Natural killer cell treated with Interleukin-12 subunit alpha and Interleukin-12 subunit beta and Interleukin-15 and Interleukin-18, amount 100 ng/mL, for 72 hours (primary cell): ENCODE data around the gene ADAM23. TPM values are rescaled to one million over a fixed set of nuclear protein-coding genes. Genes with fewer than 3 reads are reported as not detected.
"Not testable (repeated sequence)": the region's sequence is repeated elsewhere in the genome, so short reads cannot be mapped to it uniquely, and the experiment has no call there.

Experiments used
- ATAC-seq, 2 donors: fragments of 150-1000 bp; cut with Tn5 transposase in 1 of 2; sonication (Bioruptor Pico), chemical (Tn5 transposase) in 1 of 2; 2 replicates each; pipeline ENCODE4 v1.10.0; 2021
- DNase-seq: peaks from one replicate; pipeline ENCODE4 v3.0.0; 2022; ENCODE audit warnings: low spot score
- H3K27ac Mint-ChIP-seq, 2 donors: 1 replicate in 1 of 2; 2 replicates in 1 of 2; pipeline ENCODE4 v1.8.0; 2022; ENCODE audit warnings: mixed read lengths in 2 of 2, mild to moderate bottlenecking in 1 of 2, moderate library complexity in 1 of 2
- H3K27me3 Mint-ChIP-seq, 2 donors: 1 replicate in 1 of 2; 2 replicates in 1 of 2; pipeline ENCODE4 v1.8.0; 2022; ENCODE audit warnings: mixed read lengths in 2 of 2
- H3K36me3 Mint-ChIP-seq: one replicate; pipeline ENCODE4 v1.8.0; 2022; ENCODE audit warnings: mixed read lengths
- H3K4me1 Mint-ChIP-seq, 2 donors: 1 replicate in 1 of 2; 2 replicates in 1 of 2; pipeline ENCODE4 v1.8.0; 2022; ENCODE audit warnings: low read depth in 2 of 2, mixed read lengths in 2 of 2, mild to moderate bottlenecking in 1 of 2
- H3K4me3 Mint-ChIP-seq: one replicate; pipeline ENCODE4 v1.8.0; 2022; ENCODE audit warnings: mixed read lengths
- H3K9me3 Mint-ChIP-seq: 2 replicates; pipeline ENCODE4 v1.8.0; 2022; ENCODE audit warnings: mixed read lengths
- total RNA-seq, 2 donors: library from RNA; stranded (reverse); gene quantifications; one replicate each; pipeline ENCODE4 v1.2.3, GENCODE V29; 2022

Gene ADAM23, protein sequence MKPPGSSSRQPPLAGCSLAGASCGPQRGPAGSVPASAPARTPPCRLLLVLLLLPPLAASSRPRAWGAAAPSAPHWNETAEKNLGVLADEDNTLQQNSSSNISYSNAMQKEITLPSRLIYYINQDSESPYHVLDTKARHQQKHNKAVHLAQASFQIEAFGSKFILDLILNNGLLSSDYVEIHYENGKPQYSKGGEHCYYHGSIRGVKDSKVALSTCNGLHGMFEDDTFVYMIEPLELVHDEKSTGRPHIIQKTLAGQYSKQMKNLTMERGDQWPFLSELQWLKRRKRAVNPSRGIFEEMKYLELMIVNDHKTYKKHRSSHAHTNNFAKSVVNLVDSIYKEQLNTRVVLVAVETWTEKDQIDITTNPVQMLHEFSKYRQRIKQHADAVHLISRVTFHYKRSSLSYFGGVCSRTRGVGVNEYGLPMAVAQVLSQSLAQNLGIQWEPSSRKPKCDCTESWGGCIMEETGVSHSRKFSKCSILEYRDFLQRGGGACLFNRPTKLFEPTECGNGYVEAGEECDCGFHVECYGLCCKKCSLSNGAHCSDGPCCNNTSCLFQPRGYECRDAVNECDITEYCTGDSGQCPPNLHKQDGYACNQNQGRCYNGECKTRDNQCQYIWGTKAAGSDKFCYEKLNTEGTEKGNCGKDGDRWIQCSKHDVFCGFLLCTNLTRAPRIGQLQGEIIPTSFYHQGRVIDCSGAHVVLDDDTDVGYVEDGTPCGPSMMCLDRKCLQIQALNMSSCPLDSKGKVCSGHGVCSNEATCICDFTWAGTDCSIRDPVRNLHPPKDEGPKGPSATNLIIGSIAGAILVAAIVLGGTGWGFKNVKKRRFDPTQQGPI
- total RNA-seq: not detected

DNA sequence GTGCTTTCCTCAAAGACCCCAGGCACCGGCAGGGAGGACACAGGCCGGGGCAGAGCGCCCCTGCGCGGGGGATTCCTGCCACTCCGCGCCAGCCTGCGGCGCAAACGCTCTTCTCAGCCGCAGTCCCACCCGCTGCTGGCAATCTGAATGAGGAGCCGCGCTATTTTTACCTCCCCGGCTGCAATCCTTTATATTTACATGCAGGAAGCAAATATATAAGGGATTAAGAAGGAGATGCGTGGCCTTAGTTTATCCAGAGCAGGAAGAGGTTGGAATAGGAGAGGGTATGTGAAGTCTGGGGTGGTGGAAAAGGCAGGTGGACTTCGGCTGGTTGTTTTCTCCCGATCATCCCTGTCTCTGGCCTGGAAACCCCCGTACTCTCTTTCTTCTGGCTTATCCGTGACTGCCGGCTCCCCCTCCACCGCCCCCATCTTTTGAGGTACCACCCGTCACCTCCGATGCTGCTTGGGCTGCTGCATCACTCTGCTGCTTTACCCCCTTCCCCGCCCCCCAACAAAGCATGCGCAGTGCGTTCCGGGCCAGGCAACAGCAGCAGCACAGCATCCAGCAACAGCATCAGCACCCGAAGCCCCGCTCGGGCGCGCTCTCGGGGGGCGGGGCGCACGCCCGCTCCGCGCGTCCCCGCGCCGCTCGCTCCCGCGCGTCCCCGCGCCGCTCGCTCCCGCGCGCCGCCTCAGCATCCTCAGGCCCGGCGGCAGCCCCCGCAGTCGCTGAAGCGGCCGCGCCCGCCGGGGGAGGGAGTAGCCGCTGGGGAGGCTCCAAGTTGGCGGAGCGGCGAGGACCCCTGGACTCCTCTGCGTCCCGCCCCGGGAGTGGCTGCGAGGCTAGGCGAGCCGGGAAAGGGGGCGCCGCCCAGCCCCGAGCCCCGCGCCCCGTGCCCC, at the start of gene ADAM23:
Gene ADAM23 (plus strand): TSS at position 700 of the 902 bp plus-strand sequence. CDS start 335 bp downstream, outside the sequence.
- Mint-ChIP-seq H3K4me1 (peaks cover 0 to 3% of the 10 kb centered on the region in 2 donors), H3K4me3 (peak within 1 kb of the TSS; percentile 58), H3K27ac (no peak within 1 kb of the TSS), H3K9me3 (no peaks in the 10 kb centered on the region), H3K27me3 (peaks cover 44 to 60% of the 10 kb centered on the region in 2 donors), H3K36me3 (no peaks in the 10 kb centered on the region)
- ATAC-seq (peak; percentile 50 to 53), DNase-seq (no peak)

DNA sequence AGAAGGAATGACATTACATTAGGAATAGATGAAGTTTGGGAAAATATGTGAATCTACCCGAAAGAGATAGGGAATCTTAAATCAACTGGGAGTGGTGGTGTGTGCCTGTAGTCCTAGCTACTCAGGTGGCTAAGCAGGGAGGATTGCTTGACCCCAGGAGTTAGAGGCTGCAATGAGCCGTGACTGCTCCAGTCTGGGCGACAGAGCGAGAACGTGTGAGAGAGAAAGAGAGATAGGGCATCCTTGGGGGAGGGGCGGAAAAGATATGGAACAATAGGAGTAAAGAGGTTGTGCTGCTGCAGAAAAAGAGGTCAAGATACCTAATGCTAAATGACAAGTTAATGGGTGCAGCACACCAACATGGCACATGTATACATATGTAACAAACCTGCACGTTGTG, 47.1 kb upstream of the ADAM23 start:
- no peak for ATAC-seq
- no peaks in the 10 kb centered on the region for H3K36me3 Mint-ChIP-seq
- no peak overlapping the region for H3K27ac Mint-ChIP-seq
- H3K4me1 Mint-ChIP-seq: no peaks in the 10 kb centered on the region
- H3K27me3 Mint-ChIP-seq: no peaks in the 10 kb centered on the region
- H3K9me3 Mint-ChIP-seq: peaks cover 4% of the 10 kb centered on the region
- no peak for DNase-seq
- H3K4me3 Mint-ChIP-seq: no peak overlapping the region

DNA sequence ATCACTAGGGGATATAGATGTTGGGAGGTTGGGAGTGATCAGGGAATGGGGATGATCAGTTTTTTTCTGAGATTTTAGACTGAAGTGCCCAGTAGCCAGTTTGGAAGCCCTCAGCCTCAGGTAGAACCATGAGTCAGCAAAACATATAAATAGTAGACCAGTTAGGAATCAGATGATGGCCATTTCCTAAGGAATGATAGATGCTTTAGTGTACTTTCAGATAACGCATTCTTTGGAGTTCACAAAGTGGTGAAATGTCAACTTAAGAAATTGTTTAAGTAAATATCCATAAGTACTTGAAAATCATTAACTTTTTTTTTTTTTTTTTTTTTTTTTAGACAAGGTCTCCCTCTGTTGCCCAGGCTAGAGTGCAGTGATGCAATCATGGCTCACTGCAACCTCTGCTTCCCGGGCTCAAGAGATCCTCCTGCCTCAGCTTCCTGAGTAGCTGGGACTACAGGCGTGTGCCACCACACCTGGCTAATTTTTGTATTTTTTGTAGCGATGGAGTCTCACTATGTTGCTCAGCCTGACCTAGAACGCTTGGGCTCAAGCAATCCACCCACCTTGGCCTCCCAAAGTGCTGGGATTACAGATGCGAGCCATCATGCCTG, 40.3 kb upstream of the ADAM23 start:
- not testable (repeated sequence) for H3K36me3 Mint-ChIP-seq, H3K27ac Mint-ChIP-seq, H3K4me1 Mint-ChIP-seq, H3K4me3 Mint-ChIP-seq, ATAC-seq, DNase-seq, H3K27me3 Mint-ChIP-seq, H3K9me3 Mint-ChIP-seq

DNA sequence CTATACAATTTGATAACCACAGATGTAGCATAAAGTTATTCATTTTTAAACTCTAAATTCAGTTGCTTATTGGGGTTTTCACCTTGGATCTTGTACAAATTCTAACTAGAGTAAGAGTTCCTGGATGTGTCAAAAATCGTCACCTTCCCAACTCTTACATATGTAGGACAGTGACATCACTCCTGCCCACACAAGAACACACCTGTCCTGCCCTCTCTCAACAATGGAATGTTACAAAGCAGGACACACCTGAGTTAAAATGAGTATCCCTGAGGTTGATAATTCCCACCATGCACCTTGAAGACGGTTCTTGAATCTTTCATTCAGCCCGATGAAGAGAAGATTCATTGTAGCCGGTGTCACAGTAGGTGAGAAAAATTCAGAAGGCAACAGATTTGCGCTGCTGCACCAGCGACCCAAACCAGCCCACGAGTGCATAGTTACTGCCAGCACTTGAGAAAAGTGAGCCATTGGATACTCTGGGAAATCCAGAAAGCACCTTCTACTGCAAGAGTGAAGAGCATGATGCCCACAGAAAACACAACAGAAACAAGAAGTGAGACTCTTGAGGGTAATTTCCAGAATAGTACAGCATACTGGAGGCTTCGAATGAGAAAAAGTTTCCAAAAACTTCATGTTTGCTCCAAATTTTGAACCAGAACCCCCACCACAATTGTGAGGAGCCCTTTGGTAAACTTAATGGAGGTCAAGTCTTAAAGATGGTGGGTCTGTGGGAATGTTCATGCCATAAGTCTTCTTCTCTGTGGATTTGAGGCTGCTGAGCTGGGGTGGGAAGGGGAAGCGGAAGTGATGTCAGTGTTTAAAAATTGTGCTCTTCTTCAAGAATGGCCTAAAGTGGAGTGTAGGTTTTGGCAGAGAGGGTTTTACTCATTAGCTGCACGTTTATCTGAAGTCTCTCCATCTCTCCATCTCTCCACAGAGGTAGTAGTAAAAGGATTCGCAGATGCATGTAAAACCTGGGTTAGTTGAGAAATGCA, 34.7 kb upstream of the ADAM23 start:
- H3K9me3 Mint-ChIP-seq: peaks cover 3% of the 10 kb centered on the region
- DNase-seq: no peak
- H3K27ac Mint-ChIP-seq: no peak overlapping the region
- no peaks in the 10 kb centered on the region for H3K4me1 Mint-ChIP-seq
- no peaks in the 10 kb centered on the region for H3K27me3 Mint-ChIP-seq
- H3K36me3 Mint-ChIP-seq: no peaks in the 10 kb centered on the region
- no peak for ATAC-seq
- H3K4me3 Mint-ChIP-seq: no peak overlapping the region

DNA sequence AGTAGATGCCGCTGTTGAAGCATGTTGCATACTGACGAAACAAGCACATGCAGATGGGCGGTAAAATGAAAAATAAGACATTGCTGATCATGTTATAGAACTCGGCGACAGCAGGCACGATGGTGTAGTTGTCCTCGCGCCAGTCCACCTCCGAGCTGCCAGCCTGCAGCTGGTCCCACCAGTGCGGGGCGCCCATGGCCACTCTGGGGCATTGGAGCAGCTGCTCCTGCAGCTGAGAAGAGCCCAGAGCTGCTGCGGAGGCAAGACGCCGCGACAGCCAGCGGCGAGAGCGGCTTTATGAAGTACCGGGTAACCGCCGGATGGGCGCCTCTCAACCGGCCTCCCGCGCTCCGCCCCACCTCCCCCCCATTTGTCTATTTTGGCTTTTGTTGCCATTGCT, 32.6 kb upstream of the ADAM23 start:
- Mint-ChIP-seq H3K4me3 (no peak overlapping the region), H3K36me3 (no peaks in the 10 kb centered on the region)
- ATAC-seq: peak in 1 of 2 donors; percentile 38

DNA sequence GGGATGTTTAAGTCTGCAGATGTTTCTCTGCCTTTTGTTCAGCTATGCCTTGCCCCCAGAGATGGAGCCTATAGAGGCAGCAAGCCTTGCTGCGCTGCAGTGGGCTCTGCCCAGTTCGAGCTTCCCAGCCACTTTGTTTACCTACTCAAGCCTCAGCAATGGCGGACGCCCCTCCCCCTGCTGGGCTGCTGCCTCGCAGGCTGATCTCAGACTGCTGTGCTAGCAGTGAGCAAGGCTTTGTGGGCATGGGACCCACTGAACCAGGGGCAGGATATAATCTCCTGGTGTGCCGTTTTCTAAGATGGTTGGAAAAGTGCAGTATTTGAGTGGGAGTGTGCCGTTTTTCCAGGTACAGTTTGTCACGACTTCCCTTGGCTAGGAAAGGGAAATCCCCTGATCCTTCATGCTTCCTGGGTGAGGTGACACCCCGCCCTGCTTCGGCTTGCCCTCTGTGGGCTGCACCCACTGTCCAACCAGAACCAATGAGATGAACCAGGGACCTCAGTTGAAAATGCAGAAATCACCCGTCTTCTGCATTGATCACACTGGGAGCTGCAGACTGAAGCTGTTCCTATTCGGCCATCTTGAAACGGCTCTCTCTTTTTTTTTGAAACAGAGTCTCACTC, 27.6 kb upstream of the ADAM23 start:
- no peak for DNase-seq
- no peak overlapping the region for H3K27ac Mint-ChIP-seq
- peaks cover 5% of the 10 kb centered on the region for H3K9me3 Mint-ChIP-seq

More for the DNA sequence above, 32.6 kb upstream of the ADAM23 start:
- H3K9me3 Mint-ChIP-seq: peaks cover 5% of the 10 kb centered on the region
- DNase-seq: no peak
- no peaks in the 10 kb centered on the region for H3K4me1 Mint-ChIP-seq
- no peaks in the 10 kb centered on the region for H3K27me3 Mint-ChIP-seq
- no peak overlapping the region for H3K27ac Mint-ChIP-seq

DNA sequence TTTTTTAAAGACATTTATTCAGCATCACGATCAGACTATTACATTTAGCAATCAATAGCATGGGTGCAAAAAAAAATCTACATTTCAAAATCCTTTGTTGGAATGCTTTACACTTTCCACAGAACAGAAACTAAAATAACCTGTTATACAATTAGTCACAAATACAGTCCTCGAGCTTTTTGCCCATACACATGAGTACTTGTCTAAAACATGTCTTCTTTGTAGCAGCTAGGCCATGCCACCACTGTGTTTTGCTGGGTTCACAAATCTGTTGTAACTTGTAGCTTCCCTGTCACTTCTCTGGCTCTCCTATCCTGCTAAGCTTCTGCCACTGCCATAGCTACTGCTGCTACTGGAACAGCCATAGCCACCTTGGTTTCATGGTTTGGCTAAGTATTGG, 24.4 kb upstream of the ADAM23 start:
- ATAC-seq (no peak), DNase-seq (no peak)
- Mint-ChIP-seq H3K4me1 (no peaks in the 10 kb centered on the region), H3K36me3 (peaks cover 4% of the 10 kb centered on the region), H3K9me3 (peaks cover 7% of the 10 kb centered on the region), H3K4me3 (no peak overlapping the region), H3K27me3 (no peaks in the 10 kb centered on the region), H3K27ac (no peak overlapping the region)

More for the DNA sequence above, 27.6 kb upstream of the ADAM23 start:
- ATAC-seq: no peak
- Mint-ChIP-seq H3K27me3 (no peaks in the 10 kb centered on the region), H3K4me1 (no peaks in the 10 kb centered on the region), H3K4me3 (no peak overlapping the region), H3K36me3 (peaks cover 4% of the 10 kb centered on the region)

DNA sequence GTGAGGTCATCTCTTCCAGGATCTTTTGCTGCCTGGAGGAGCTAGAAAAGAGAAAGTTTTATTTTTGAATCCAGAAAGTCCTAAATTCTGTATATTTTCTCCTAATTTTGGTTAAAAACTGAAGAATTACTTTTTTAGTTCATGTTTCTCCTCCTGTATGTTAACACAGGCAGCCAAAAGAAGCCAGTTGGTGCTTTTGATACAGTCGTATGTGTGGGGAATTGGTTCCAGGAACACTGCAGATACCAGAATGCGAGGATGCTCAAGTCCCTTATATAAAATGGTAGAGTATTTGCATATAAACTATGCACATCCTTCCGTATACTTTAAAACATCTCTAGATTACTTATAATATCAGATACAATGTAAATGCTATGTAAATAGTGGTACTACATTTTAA, 22.6 kb upstream of the ADAM23 start:
- DNase-seq (no peak), ATAC-seq (no peak)
- peaks cover 7% of the 10 kb centered on the region for H3K9me3 Mint-ChIP-seq
- no peak overlapping the region for H3K27ac Mint-ChIP-seq
- H3K27me3 Mint-ChIP-seq: no peaks in the 10 kb centered on the region
- no peak overlapping the region for H3K4me3 Mint-ChIP-seq
- H3K36me3 Mint-ChIP-seq: peaks cover 4% of the 10 kb centered on the region
- no peaks in the 10 kb centered on the region for H3K4me1 Mint-ChIP-seq

DNA sequence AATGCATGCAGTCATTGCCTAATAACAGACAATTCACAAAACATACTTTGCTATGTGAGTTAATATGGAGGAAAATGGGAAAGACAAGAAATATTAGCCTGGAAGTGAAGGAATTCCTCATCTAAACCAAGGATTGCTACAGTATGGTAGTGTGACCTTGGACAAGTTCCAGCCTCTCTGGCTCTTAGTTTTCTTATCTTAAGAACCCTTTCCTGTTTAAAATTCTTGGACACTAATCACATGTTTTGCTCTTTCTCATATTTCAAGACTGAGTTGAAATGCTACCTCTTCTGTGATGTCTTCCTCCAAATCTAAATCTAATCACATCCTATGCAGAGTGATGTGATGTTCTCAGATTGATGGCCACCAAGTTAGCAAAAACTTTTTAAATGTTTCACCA, 20.8 kb upstream of the ADAM23 start:
- H3K27me3 Mint-ChIP-seq: no peaks in the 10 kb centered on the region
- ATAC-seq (no peak), DNase-seq (no peak)
- H3K4me3 Mint-ChIP-seq: no peak overlapping the region
- H3K27ac Mint-ChIP-seq: no peak overlapping the region
- H3K9me3 Mint-ChIP-seq: peaks cover 7% of the 10 kb centered on the region
- no peaks in the 10 kb centered on the region for H3K4me1 Mint-ChIP-seq
- H3K36me3 Mint-ChIP-seq: peaks cover 4% of the 10 kb centered on the region

DNA sequence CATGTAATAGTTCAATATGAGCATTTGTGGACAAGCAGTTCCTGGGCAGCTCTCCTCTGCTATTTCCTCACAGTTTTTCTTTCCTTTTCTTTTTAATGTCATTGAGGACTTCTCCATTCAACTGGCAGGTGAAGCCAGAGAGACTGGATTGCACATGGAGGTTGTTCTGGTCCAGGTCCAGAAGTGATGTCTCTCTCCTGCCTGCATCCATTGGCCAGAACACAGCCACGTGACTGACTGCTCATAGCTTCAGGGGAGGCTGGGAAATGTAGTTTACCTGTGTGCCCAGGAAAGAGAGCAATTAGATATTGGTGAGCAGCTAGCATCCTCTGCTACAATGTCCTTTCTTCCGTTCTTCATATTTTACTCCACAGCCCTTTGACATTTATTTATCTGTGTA, 20.2 kb upstream of the ADAM23 start:
- ATAC-seq (no peak), DNase-seq (no peak)
- no peak overlapping the region for H3K4me3 Mint-ChIP-seq
- H3K27ac Mint-ChIP-seq: no peak overlapping the region
- H3K27me3 Mint-ChIP-seq: no peaks in the 10 kb centered on the region
- no peaks in the 10 kb centered on the region for H3K4me1 Mint-ChIP-seq
- peaks cover 4% of the 10 kb centered on the region for H3K36me3 Mint-ChIP-seq
- H3K9me3 Mint-ChIP-seq: peaks cover 7% of the 10 kb centered on the region

DNA sequence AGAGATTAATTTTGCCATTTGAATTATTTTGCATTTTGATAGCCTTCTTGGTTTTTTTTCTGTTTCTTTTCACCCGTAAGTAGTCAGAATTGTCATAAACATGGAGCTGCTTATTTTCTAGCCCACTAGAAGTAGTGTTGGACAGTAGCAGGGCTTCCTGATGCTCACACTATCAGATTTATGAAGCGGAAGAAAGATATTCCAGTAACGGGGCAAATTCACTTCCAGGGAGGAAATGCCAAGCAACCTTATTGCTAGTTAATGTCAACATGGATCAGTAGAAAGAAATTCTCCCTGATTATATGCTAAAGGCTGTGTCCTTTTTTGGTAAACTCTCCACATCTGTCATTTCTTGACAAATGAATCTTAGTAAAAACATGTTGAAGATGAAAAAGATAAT, 19.2 kb upstream of the ADAM23 start:
- peaks cover 4% of the 10 kb centered on the region for H3K36me3 Mint-ChIP-seq
- H3K4me1 Mint-ChIP-seq: no peaks in the 10 kb centered on the region
- no peak overlapping the region for H3K4me3 Mint-ChIP-seq
- DNase-seq (no peak), ATAC-seq (no peak)
- no peaks in the 10 kb centered on the region for H3K27me3 Mint-ChIP-seq
- no peak overlapping the region for H3K27ac Mint-ChIP-seq
- peaks cover 9% of the 10 kb centered on the region for H3K9me3 Mint-ChIP-seq

DNA sequence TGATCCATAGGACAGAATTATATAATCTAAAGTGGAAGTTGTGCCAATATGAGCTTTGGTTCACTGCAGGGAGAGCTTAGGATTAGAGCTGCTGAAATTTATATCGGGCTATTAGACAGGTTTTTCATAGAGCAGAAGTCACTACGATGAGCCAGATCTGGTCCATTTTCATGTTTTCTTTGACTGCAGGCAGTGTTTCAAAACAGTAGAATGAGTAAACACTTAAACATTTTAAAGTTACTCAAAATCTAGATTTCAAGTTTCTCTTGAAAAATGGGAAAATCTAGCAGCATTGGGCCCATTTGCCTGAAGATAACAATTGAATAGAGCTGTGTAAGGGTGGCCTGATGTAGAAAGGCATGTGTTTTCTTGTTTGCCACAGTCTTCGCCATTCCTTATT, 14.5 kb upstream of the ADAM23 start:
- Mint-ChIP-seq H3K27ac (no peak overlapping the region), H3K4me1 (no peaks in the 10 kb centered on the region), H3K4me3 (no peak overlapping the region), H3K27me3 (no peaks in the 10 kb centered on the region), H3K9me3 (peaks cover 2% of the 10 kb centered on the region), H3K36me3 (no peaks in the 10 kb centered on the region)
- DNase-seq: no peak
- no peak for ATAC-seq
